Natural killer cell (primary cell): ENCODE results near the gene NUBP2. TPM values are rescaled to one million over a fixed set of nuclear protein-coding genes. Genes with fewer than 3 reads are reported as not detected.

ENCODE experiments used
- ATAC-seq, 3 donors: fragments of 150-1000 bp in 2 of 3; fragments of 200-7000 bp in 1 of 3; cut with Tn5 transposase; 1 replicate in 1 of 3; 2 replicates in 2 of 3; pipeline ENCODE4 v1.10.0; 2021; ENCODE audit warnings: mild to moderate bottlenecking in 2 of 3, moderate library complexity in 2 of 3
- DNase-seq, 2 donors: peaks; one replicate each; pipeline versions ENCODE4 v3.0.0 to v3.0.0-alpha.2; 2013 to 2021; ENCODE audit warnings: mixed read lengths in 1 of 2
- H3K27ac ChIP-seq: one replicate; pipeline ENCODE4 v1.5.1; 2013; ENCODE audit warnings: mild to moderate bottlenecking, low read length
- H3K27me3 ChIP-seq: one replicate; pipeline ENCODE4 v1.6.1; 2013; ENCODE audit warnings: low read length; ENCODE audit not compliant: control insufficient read depth, insufficient read depth
- H3K36me3 ChIP-seq: one replicate; pipeline ENCODE4 v1.6.1; 2013; ENCODE audit warnings: low read length; ENCODE audit not compliant: control insufficient read depth, insufficient read depth
- H3K4me1 ChIP-seq: one replicate; pipeline ENCODE4 v1.6.1; 2013; ENCODE audit warnings: low read length; ENCODE audit not compliant: control insufficient read depth, insufficient read depth
- H3K4me3 ChIP-seq: one replicate; pipeline ENCODE4 v1.5.1; 2013; ENCODE audit warnings: low read length
- H3K9me3 ChIP-seq: one replicate; pipeline ENCODE4 v1.6.1; 2013; ENCODE audit warnings: low read length; ENCODE audit not compliant: control insufficient read depth, insufficient read depth
- H3K27ac Mint-ChIP-seq, 2 donors: one replicate each; pipeline ENCODE4 v1.8.0; 2022; ENCODE audit warnings: mild to moderate bottlenecking in 2 of 2, mixed read lengths in 2 of 2, moderate library complexity in 1 of 2
- H3K27me3 Mint-ChIP-seq, 2 donors: one replicate each; pipeline ENCODE4 v1.8.0; 2022; ENCODE audit warnings: low read depth in 2 of 2, mixed read lengths in 2 of 2
- H3K36me3 Mint-ChIP-seq: one replicate; pipeline ENCODE4 v1.8.0; 2022; ENCODE audit warnings: mixed read lengths
- H3K4me1 Mint-ChIP-seq, 2 donors: one replicate each; pipeline ENCODE4 v1.8.0; 2022; ENCODE audit warnings: mixed read lengths in 2 of 2
- H3K4me3 Mint-ChIP-seq: one replicate; pipeline ENCODE4 v1.8.0; 2022; ENCODE audit warnings: mild to moderate bottlenecking, moderate library complexity, mixed read lengths
- H3K9me3 Mint-ChIP-seq, 2 donors: one replicate each; pipeline ENCODE4 v1.8.0; 2022; ENCODE audit warnings: mixed read lengths in 2 of 2
- WGBS: methylation state at CpG from one replicate; pipeline ENCODE4 v1.1.7; 2013; ENCODE audit warnings: missing lambda C conversion rate; ENCODE audit not compliant: insufficient coverage; 5-methylcytosine and 5-hydroxymethylcytosine counted together
- intact Hi-C: fragments of 100-400 bp; cut with micrococcal nuclease; formaldehyde crosslinking; loops from one replicate; pipeline ENCODE4 v1.14.2; 2022
- total RNA-seq, 4 donors: library from RNA; stranded (reverse); fragments of 120-200 nt in 1 of 4; gene quantifications; one replicate each; pipeline versions ENCODE4 v1.2.3 to v1.2.4, GENCODE V29; 2013 to 2022
- TF ChIP-seq, protein P1 (sequence below): fragments of 200-600 bp; IDR thresholded peaks from one replicate; pipeline ENCODE4 v1.8.0; 2022; ENCODE audit warnings: antibody characterized with exemption

The NUBP2 gene
- total RNA-seq, 3 donors from 2014 or later (not counting 1 experiment from before 2014, with no cell fraction given) = 39.5 to 51.9 (median 49.4) TPM

DNA sequence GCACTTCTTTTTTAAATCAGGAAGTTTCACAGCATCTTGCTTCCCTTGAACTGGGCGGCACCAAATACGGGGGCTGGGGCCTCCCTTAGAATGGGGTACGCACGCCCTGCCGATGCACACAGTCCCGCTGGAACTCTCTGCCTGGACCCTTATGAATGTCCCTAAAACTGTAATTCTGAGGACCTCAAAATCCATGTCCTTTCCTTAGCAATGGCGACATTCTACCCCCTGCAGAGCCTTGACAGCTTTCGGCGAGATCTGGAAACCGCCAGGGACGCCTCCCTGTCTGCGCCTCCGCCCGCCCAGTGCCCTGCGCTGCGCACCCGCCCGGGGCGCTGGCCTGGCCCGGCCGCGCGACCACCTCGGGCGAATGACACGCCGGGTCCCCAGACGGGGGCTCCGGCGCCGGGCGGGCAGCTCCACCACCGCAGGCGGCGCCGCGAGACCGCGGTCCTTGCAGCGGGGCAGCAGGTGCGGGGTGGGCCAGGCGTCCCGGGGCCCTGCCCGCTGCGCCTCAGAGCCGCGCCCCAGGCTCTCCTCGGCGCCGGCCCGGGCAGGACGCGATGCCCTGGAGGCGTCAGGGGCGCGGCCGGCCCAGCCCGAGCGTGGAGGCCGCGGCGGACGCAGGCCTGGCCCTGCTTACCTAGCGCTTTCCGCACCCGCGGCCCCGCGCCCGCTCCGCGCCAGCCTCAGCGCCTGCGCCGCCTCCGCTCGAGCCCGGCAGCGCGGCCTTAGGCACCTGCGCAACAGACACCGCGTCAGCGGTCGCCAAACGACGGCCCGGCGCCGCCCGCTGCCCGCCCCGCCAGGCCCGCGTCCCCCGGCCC lies 43.3 kb downstream of the NUBP2 start:
- Histone ChIP-seq H3K27ac (peak overlapping the region; percentile 59), H3K4me3 (peak overlapping the region; percentile 24), H3K9me3 (no peaks in the 10 kb centered on the region), H3K4me1 (peaks cover 23% of the 10 kb centered on the region), H3K27me3 (no peaks in the 10 kb centered on the region), H3K36me3 (peaks cover 13% of the 10 kb centered on the region)
- TF ChIP-seq, protein P1, sequence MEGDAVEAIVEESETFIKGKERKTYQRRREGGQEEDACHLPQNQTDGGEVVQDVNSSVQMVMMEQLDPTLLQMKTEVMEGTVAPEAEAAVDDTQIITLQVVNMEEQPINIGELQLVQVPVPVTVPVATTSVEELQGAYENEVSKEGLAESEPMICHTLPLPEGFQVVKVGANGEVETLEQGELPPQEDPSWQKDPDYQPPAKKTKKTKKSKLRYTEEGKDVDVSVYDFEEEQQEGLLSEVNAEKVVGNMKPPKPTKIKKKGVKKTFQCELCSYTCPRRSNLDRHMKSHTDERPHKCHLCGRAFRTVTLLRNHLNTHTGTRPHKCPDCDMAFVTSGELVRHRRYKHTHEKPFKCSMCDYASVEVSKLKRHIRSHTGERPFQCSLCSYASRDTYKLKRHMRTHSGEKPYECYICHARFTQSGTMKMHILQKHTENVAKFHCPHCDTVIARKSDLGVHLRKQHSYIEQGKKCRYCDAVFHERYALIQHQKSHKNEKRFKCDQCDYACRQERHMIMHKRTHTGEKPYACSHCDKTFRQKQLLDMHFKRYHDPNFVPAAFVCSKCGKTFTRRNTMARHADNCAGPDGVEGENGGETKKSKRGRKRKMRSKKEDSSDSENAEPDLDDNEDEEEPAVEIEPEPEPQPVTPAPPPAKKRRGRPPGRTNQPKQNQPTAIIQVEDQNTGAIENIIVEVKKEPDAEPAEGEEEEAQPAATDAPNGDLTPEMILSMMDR = no peak
- H3K36me3 Mint-ChIP-seq = no peaks in the 10 kb centered on the region
- no peaks in the 10 kb centered on the region for H3K9me3 Mint-ChIP-seq
- H3K27ac Mint-ChIP-seq = peak overlapping the region; percentile 85 to 89
- H3K4me1 Mint-ChIP-seq = peaks cover 9 to 23% of the 10 kb centered on the region in 2 donors
- intact Hi-C loops = loop anchor here (2.0 kb wide), 1 partner anchor 43 kb away; the partner anchor contains the start of genes NUBP2 and SPSB3
- H3K4me3 Mint-ChIP-seq = peak overlapping the region; percentile 67
- DNase-seq = peak in 1 of 2 donors; percentile 90
- no peaks in the 10 kb centered on the region for H3K27me3 Mint-ChIP-seq
- WGBS = under 1% methylated on average over 96 of the region's 96 CpGs
- peak; percentile 75 to 84 (median 75) for ATAC-seq

DNA sequence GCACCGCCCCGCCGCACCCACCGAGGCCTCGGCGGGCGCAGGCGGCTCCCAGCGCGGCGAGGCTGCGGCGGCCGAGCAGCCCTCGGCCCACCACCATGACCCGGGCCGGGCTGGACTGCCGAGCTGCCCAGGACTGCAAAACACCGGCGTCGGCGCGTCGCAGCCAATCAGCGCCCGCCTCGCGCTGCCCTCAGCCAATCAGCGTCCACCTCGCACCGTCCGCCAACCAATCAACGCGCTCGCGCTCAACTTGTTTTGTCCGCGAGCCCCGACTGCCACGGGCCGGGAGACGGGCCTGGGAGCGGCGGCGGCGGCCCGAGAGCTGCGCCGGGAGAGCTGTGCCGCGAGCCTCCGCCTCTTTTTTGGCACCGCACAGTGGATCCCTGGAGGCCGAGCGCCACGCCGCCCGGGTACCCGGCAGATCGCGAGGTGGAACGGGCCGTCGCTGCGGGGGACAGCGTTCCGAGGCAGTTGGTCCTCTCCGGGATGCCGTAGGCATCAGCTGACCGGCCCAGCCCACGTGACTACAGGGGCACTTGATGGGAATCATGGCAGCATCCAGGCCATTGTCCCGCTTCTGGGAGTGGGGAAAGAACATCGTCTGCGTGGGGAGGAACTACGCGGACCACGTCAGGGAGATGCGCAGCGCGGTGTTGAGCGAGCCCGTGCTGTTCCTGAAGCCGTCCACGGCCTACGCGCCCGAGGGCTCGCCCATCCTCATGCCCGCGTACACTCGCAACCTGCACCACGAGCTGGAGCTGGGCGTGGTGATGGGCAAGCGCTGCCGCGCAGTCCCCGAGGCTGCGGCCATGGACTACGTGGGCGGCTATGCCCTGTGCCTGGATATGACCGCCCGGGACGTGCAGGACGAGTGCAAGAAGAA lies 44.2 kb downstream of the NUBP2 start, which contains the start of the genes FAHD1 and HAGH:
Gene FAHD1, plus strand, starts transcription at position 516 of the 883 bp plus-strand sequence. Its CDS starts 33 bp downstream, at position 549.
Gene HAGH, minus strand, starts transcription at position 135 of the 883 bp plus-strand sequence. Its CDS starts 38 bp downstream, at position 97.
- TF ChIP-seq, protein P1 = no peak
- Histone ChIP-seq H3K4me1 (peaks cover 23% of the 10 kb centered on the region), H3K4me3 (peak within 1 kb of the TSS; percentile 98), H3K27ac (peak within 1 kb of the TSS; percentile 60), H3K9me3 (no peaks in the 10 kb centered on the region), H3K27me3 (no peaks in the 10 kb centered on the region), H3K36me3 (peaks cover 10% of the 10 kb centered on the region)
- WGBS = under 1% methylated on average over 104 of the region's 104 CpGs
- intact Hi-C loops = loop anchor here (2.0 kb wide), 1 partner anchor 44 kb away; the partner anchor contains the start of genes NUBP2 and SPSB3
- Mint-ChIP-seq H3K9me3 (no peaks in the 10 kb centered on the region), H3K27me3 (no peaks in the 10 kb centered on the region), H3K4me3 (peak within 1 kb of the TSS; percentile 89), H3K4me1 (peaks cover 9 to 23% of the 10 kb centered on the region in 2 donors), H3K36me3 (no peaks in the 10 kb centered on the region), H3K27ac (peak within 1 kb of the TSS; percentile 85 to 89)
- DNase-seq = peak; percentile 95 to 96
- ATAC-seq = peak; percentile 79 to 92 (median 84)

DNA sequence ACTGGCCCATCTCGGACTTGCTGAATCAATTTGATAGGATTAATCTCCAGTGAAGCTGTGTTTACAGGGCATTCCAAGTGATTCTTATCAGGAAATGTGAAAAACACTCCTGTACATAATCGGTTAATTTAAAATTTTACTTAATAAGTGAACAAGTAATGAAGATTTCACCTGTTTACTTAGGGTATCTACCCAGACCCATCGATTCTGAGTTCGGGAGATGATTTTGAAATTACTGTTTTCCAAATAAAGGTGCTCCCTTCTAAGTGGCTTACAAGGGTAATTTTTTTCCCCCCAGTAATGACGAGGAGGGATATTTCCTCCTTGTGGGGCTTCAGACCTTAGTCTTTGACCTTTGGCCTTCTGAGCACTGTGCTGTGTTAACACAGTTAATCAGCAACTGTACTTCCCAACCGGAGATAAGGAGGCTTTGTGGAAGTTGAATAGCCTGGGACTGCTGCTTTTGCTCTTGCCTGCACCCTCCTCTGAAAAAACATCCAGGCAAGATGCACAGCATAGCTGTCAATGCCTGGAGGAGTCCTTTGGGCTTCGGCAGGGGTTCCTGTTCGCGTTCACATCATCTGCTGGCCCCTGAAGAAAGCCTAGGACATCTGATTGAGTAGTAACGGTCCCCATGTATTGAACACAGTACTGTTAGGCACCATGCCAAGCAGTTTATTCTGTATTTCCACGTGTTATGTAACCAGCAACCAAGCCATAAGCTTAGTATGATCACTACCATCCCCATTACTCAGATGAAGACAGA lies 46.1 kb downstream of the NUBP2 start:
- H3K27me3 Mint-ChIP-seq = no peaks in the 10 kb centered on the region
- peaks cover 2% of the 10 kb centered on the region for H3K36me3 ChIP-seq
- no peak overlapping the region for H3K4me3 ChIP-seq
- H3K9me3 ChIP-seq = no peaks in the 10 kb centered on the region
- H3K27me3 ChIP-seq = no peaks in the 10 kb centered on the region
- peaks cover 9 to 21% of the 10 kb centered on the region in 2 donors for H3K4me1 Mint-ChIP-seq
- DNase-seq (no peak), ATAC-seq (no peak)
- H3K27ac ChIP-seq = no peak overlapping the region
- no peaks in the 10 kb centered on the region for H3K9me3 Mint-ChIP-seq
- no peaks in the 10 kb centered on the region for H3K36me3 Mint-ChIP-seq
- peak overlapping the region; percentile 65 for H3K4me3 Mint-ChIP-seq
- H3K27ac Mint-ChIP-seq = no peak overlapping the region
- peaks cover 23% of the 10 kb centered on the region for H3K4me1 ChIP-seq
- TF ChIP-seq, protein P1 = no peak
- 86% methylated on average over 10 of the region's 11 CpGs for WGBS
- intact Hi-C loops = no loop called here
